GM18951 (cell line): ENCODE data around the gene ZNF74.
"Not testable (repeated sequence)": the region's sequence is repeated elsewhere in the genome, so short reads cannot be mapped to it uniquely, and the experiment has no call there.

Source experiments
- POLR2A ChIP-seq: IDR thresholded peaks from 4 replicates; pipeline ENCODE4 v1.6.1; 2011; ENCODE audit warnings: mild to moderate bottlenecking; ENCODE audit not compliant: insufficient read length, insufficient read depth; ENCODE audit errors: extremely low read depth
- in situ Hi-C: fragments of 300-500 bp; cut with MboI; formaldehyde crosslinking; loops from one replicate; pipeline ENCODE4 v1.12.0; 2022; ENCODE audit warnings: low sequenced_read_pairs, mixed read lengths, inconsistent platforms; ENCODE audit not compliant: unreplicated experiment

The ZNF74 gene

GRCh38 chr22:20405291-20405930, 11.5 kb downstream of the ZNF74 start:
- in situ Hi-C loops = no loop called here
- TF ChIP-seq POLR2A = no peak

- in situ Hi-C loops = no loop called here
- TF ChIP-seq POLR2A = no peak
These were observed 12.2 kb downstream of the ZNF74 start for GRCh38 chr22:20405931-20406685.

- no peak for TF ChIP-seq POLR2A
- in situ Hi-C loops = no loop called here
These were observed 12.9 kb downstream of the ZNF74 start for GRCh38 chr22:20406686-20407408.

GRCh38 chr22:20407829-20408228, 13.9 kb downstream of the ZNF74 start:
- in situ Hi-C loops = no loop called here

GRCh38 chr22:20408891-20409290, 14.9 kb downstream of the ZNF74 start:
- TF ChIP-seq POLR2A = no peak
- in situ Hi-C loops = no loop called here

More at GRCh38 chr22:20407829-20408228, 13.9 kb downstream of the ZNF74 start:
- TF ChIP-seq POLR2A = no peak

- in situ Hi-C loops = not testable (repeated sequence)
These were observed 15.4 kb downstream of the ZNF74 start for GRCh38 chr22:20409385-20409784.

GRCh38 chr22:20412474-20413216, 18.7 kb downstream of the ZNF74 start:
- in situ Hi-C loops = no loop called here
- no peak for TF ChIP-seq POLR2A

GRCh38 chr22:20413217-20414058, 19.5 kb downstream of the ZNF74 start:
- in situ Hi-C loops = no loop called here
- TF ChIP-seq POLR2A = no peak

GRCh38 chr22:20414059-20414440, 20.1 kb downstream of the ZNF74 start:
- no peak for TF ChIP-seq POLR2A
- in situ Hi-C loops = no loop called here

- TF ChIP-seq POLR2A = no peak
- in situ Hi-C loops = no loop called here
These were observed 20.5 kb downstream of the ZNF74 start for GRCh38 chr22:20414450-20414849.

GRCh38 chr22:20415241-20415640, 21.3 kb downstream of the ZNF74 start:
- in situ Hi-C loops = not testable (repeated sequence)

- in situ Hi-C loops = not testable (repeated sequence)
These were observed 21.7 kb downstream of the ZNF74 start for GRCh38 chr22:20415699-20416098.

- no peak for TF ChIP-seq POLR2A
- in situ Hi-C loops = no loop called here
These were observed 24.3 kb downstream of the ZNF74 start for GRCh38 chr22:20418211-20418788.

- no peak for TF ChIP-seq POLR2A
- in situ Hi-C loops = no loop called here
These were observed 25.7 kb downstream of the ZNF74 start for GRCh38 chr22:20419664-20419951.
